ENCODE data around the gene RBM33. TPM values are rescaled to one million over a fixed set of nuclear protein-coding genes. Genes with fewer than 3 reads are reported as not detected.

RBM33 gene
- total and polyA plus RNA-seq, 2 of the 8 experiments (the other 6 are each of a cell fraction or from before 2014, with no cell fraction given) = 16.5 to 64.6 TPM

GRCh38 chr7:155702616-155703015 is 58.2 kb downstream of the RBM33 start:
- no peak overlapping the region for H3K4me2 ChIP-seq (ENCODE audit: insufficient read depth in 1 of 2, low read depth in 2 of 2, low read length in 2 of 2)
- H2AK5ac ChIP-seq (ENCODE audit: low read depth, low read length) = no peak overlapping the region
- H3K9me3 ChIP-seq (ENCODE audit: insufficient read depth in 2 of 2, low read depth in 1 of 2, low read length in 1 of 2) = no peaks in the 10 kb centered on the region
- H4K91ac ChIP-seq (replicated peaks; ENCODE audit: insufficient read length, low read length) = no peak overlapping the region
- H3K4me3 ChIP-seq (ENCODE audit: extremely low read depth in 1 of 4, insufficient read depth in 2 of 4, low read depth in 3 of 4, low read length in 4 of 4) = no peak overlapping the region
- no peak overlapping the region for H3K56ac ChIP-seq (replicated peaks; ENCODE audit: insufficient read length, low read depth, low read length)
- peaks cover 2 to 6% of the 10 kb centered on the region in 2 experiments for H4K20me1 ChIP-seq (replicated peaks in 1 of 2; ENCODE audit: control insufficient read depth in 1 of 2, insufficient read depth in 2 of 2, low read length in 2 of 2)
- H4K5ac ChIP-seq (ENCODE audit: insufficient read length, low read depth, low read length) = no peak overlapping the region
- H3K23me2 ChIP-seq (ENCODE audit: low read depth, low read length) = no peaks in the 10 kb centered on the region
- H2BK120ac ChIP-seq (replicated peaks; ENCODE audit: low read depth, low read length) = no peak overlapping the region
- no peak overlapping the region for H2BK20ac ChIP-seq (ENCODE audit: low read length)
- peaks cover 4% of the 10 kb centered on the region for H3K79me1 ChIP-seq (ENCODE audit: low read depth, low read length)
- peaks cover 0 to 1% (median 0%) of the 10 kb centered on the region in 4 experiments; a peak in 1 of 7 replicates for H3K27me3 ChIP-seq (replicated peaks in 1 of 4; ENCODE audit: control insufficient read depth in 3 of 4, extremely low read depth in 1 of 4, insufficient read depth in 3 of 4, low read length in 3 of 4)
- no peak overlapping the region for H2AFZ ChIP-seq (ENCODE audit: low read length)
- TF ChIP-seq CBX8 (IDR thresholded peaks at IDR 0.05; ENCODE audit: borderline replicate concordance, low read depth, low read length) (no peak), BRCA1 (IDR thresholded peaks at IDR 0.05; ENCODE audit: low read depth, low read length) (no peak), TBP (IDR thresholded peaks at IDR 0.05; ENCODE audit: low read depth, low read length) (no peak), EZH2 (IDR thresholded peaks at IDR 0.05; ENCODE audit: low read depth, low read length, severe bottlenecking) (no peak)
- TF ChIP-seq, protein P1, sequence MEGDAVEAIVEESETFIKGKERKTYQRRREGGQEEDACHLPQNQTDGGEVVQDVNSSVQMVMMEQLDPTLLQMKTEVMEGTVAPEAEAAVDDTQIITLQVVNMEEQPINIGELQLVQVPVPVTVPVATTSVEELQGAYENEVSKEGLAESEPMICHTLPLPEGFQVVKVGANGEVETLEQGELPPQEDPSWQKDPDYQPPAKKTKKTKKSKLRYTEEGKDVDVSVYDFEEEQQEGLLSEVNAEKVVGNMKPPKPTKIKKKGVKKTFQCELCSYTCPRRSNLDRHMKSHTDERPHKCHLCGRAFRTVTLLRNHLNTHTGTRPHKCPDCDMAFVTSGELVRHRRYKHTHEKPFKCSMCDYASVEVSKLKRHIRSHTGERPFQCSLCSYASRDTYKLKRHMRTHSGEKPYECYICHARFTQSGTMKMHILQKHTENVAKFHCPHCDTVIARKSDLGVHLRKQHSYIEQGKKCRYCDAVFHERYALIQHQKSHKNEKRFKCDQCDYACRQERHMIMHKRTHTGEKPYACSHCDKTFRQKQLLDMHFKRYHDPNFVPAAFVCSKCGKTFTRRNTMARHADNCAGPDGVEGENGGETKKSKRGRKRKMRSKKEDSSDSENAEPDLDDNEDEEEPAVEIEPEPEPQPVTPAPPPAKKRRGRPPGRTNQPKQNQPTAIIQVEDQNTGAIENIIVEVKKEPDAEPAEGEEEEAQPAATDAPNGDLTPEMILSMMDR (IDR thresholded peaks at IDR 0.05; ENCODE audit: control extremely low read depth in 1 of 3, insufficient read depth in 1 of 3, low read depth in 1 of 3, low read length in 3 of 3) = no peak
- no peak overlapping the region for H3K23ac ChIP-seq (ENCODE audit: insufficient read length)
- H3K9ac ChIP-seq (replicated peaks in 1 of 4; ENCODE audit: extremely low read depth in 1 of 4, low read depth in 3 of 4, low read length in 3 of 4) = no peak overlapping the region
- no peak overlapping the region for H2BK12ac ChIP-seq (ENCODE audit: low read depth, low read length)
- H3K36me3 ChIP-seq (ENCODE audit: control insufficient read depth in 2 of 4, insufficient read depth in 4 of 4, low read length in 3 of 4) = peaks cover 5 to 44% (median 28%) of the 10 kb centered on the region in 4 experiments; a peak in 6 of 8 replicates
- no peak overlapping the region for H3K18ac ChIP-seq (ENCODE audit: extremely low read depth, low read length)
- peaks cover 0 to 25% of the 10 kb centered on the region in 2 experiments; a peak in 2 of 4 replicates for H3K79me2 ChIP-seq (ENCODE audit: control insufficient read depth in 1 of 2, insufficient read depth in 2 of 2, low read length in 2 of 2)
- no peak overlapping the region for H3K14ac ChIP-seq (ENCODE audit: insufficient read length)
- FAIRE-seq (no peak), DNase-seq (ENCODE audit: low read depth in 1 of 2, low spot score in 2 of 2) (no peak)
- H3K4ac ChIP-seq (replicated peaks; ENCODE audit: insufficient read length, low read depth, low read length) = no peak overlapping the region
- H3K27ac ChIP-seq (ENCODE audit: low read depth, low read length) = no peak overlapping the region
- H2BK5ac ChIP-seq (ENCODE audit: low read depth, low read length) = no peak overlapping the region
- 100% methylated on average over 1 of the region's 1 CpG; no CpG with 5 or more reads in 1 of the 2 experiments for WGBS, 2 experiments (ENCODE audit: extremely low coverage in 1 of 2, insufficient coverage in 1 of 2, insufficient read length in 1 of 2, insufficient replicate concordance in 2 of 2, low coverage in 1 of 2, low lambda C conversion rate in 2 of 2, missing lambda C conversion rate in 1 of 2)
- POLR2A ChIA-PET (ENCODE audit: partially characterized antibody) = interaction anchor here (0.8 to 1.4 kb wide), 2 partner anchors 11 to 58 kb away, joined by 3 to 6 read pairs; partner anchors contain the start of gene RBM33
- no peak overlapping the region for H4K8ac ChIP-seq (ENCODE audit: extremely low read depth, insufficient read depth, low read length)
- no peaks in the 10 kb centered on the region; a peak in 1 of 7 replicates for H3K4me1 ChIP-seq (replicated peaks in 1 of 4; ENCODE audit: control insufficient read depth in 3 of 4, insufficient read depth in 4 of 4, low read length in 3 of 4)
- no peak overlapping the region for H2BK15ac ChIP-seq (ENCODE audit: low read length)
- CTCF ChIA-PET (ENCODE audit: partially characterized antibody) = interaction anchor here (0.5 to 2.3 kb wide), 8 partner anchors 8 to 104 kb away, joined by 3 to 6 read pairs (median 4); no protein-coding TSS in a partner anchor
